Embryonic facial prominence (tissue), 1 donor: ENCODE results near the gene WDFY3.
"Not testable (repeated sequence)": the region's sequence is repeated elsewhere in the genome, so short reads cannot be mapped to it uniquely, and the experiment has no call there.

Experiments
- DNase-seq: peaks from one replicate; pipeline ENCODE4 v3.0.0-alpha.2; 2016; ENCODE audit errors: extremely low spot score

The WDFY3 gene

DNA sequence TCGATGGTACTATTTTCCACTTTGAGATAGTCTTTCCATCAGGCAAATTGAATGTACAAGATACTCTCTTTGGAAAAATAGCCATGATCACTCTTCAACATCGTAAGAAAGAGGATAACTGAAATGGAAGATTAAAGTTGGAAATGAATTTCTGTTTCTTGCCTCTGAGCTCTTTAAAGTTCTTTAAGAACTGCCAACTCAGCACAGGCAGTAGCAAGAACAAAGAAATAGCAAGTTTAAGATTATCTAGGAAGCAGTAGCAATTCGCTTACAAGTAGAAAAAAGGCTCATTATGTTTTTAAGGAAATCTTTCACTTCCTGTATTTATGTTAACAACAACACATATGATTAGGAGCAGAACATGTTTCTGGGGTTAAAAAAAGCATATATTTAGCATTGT is 255.9 kb downstream of the WDFY3 start:
- DNase-seq: no peak

DNA sequence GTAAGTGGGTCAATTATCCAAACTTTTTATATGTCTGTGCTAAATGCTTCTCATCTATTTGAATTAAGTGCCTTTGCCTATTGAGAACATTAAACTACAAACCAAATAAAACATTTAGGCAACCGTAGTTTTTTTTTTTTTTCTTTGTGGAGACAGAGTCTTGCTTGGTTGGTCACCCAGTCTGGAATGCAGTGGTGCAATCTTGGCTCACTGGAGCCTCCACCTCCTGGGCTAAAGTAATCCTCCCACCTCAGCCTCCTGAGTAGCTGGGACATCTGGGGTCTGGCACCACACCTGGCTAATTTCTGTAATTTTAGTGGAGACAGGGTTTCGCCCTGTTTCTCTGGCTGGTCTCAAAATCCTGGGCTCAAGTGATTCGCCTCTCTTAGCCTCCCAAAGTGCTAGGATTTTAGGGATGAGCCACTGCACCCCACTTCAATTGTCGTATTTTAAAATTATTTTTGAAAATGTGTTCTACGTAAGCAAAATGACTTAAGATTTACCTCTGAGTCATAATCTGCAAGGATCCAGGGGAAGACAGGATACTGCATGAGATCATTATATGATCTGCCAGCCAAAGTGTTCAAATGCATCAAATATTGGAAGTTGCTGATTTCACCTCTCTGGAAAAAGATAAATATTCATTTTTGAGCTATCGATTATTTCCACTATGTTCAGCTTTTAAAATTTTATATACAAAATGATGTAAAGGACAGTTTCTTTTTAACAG is 257.9 kb downstream of the WDFY3 start:
- DNase-seq: no peak

DNA sequence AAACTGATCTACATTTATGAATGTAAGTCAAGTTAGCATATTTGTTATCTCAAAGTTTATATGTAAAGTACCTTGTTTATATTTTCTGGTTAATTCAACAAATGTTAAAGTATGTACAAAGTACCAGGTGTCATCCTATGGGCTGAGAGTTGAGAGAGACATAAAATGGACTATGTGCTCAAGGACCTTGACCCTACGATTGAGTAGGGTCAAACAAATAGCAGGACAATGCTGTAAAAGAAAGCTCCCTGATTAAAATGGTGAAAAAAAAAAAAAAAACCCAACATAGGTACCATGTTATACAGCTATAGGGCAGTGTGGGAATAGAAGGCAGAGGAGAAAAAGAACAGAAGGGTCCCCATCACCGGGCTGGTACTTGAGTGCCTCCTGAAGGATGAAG is 260.2 kb downstream of the WDFY3 start:
- DNase-seq: no peak

DNA sequence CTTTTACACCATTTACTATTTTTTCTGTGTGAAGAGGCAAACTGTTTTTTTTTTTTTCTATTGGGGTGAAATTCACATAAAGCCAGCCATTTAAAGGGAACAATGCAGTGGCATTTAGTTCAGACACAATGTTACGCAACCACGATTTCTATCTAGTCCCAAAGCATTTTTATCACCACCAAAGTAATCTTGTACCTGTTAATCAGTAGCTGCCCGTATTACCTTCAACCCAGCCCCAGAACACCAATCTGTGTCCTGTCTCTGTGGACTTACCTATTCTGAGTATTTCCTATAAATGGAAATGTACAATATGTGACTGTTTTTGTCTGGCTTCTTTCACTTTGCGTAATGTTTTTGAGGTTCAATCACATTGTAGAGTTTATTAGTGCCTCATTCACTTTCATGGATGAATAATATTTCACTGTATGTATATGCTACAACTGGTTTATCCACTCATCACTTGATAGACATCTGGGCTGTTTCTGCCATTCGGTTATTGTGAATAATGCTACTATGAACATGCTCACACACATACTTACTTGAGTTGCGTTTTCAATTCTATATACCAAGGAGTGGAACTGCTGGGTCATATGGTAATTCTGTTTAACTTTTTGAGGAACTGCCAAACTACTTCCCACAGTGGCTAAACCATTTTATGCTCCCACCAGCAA is 267.4 kb downstream of the WDFY3 start:
- DNase-seq: no peak

DNA sequence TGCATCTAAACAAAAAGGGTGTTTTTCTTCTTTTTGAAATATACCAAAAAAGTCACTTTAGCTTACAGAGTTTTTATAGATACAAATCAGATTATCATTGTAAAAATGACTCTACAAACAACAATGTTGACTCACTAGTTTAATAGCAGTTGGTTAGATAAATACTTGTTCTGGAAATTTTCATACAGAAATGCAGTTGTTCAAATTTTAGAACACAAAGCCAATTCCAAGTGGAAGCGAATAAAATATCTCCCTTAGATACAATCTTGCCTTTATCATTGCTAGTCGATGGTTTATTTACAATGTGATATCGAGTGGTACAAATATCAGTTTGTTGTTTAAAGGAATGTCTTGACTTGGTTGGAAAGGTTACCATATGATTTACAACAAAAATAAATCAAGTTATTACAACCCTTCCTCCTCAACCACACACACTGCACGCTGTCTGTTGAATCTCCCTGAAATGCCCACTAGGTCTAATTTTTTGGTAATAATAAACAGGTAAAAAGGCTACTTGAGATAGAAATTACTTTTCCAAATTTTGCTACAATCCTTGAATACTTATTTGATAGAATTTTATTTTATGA is 268.8 kb downstream of the WDFY3 start:
- DNase-seq: no peak

DNA sequence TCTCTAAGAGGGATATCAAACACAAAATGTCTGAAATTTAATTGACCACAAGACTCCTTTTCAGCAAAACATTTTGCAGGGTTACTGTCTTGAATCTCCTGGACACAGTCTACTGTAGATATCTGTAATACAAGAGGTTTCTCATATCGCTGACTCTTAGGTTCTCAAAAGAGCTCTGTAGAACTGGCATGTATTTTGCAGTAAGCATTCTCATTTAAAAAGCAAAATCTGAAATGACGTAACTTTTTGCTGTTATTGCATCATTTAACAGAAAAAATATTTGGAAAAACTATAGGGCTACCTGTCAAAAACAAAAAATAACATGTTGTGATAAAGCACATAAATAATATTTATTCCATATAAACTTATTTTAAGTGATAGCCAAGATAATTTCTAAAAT is 269.3 kb downstream of the WDFY3 start:
- DNase-seq: no peak

DNA sequence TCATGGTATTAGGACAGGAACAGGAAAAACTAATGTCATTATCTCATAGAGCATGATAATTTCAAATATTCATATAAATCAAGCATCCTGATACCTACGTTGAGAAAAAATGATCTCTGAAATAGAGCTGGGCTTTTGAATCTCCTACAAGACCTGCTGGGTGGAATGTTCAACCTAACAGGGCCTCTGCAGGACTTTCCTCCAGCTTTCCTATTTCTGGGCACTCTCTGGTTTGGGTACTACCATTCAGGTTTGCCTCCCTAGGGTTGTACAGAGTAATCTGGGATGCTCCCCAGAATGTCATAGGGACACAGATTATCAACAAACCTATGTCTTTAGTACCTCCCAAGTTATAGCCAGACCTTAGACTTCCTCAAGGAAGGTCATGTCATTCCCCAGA is 274.7 kb downstream of the WDFY3 start:
- DNase-seq: no peak

DNA sequence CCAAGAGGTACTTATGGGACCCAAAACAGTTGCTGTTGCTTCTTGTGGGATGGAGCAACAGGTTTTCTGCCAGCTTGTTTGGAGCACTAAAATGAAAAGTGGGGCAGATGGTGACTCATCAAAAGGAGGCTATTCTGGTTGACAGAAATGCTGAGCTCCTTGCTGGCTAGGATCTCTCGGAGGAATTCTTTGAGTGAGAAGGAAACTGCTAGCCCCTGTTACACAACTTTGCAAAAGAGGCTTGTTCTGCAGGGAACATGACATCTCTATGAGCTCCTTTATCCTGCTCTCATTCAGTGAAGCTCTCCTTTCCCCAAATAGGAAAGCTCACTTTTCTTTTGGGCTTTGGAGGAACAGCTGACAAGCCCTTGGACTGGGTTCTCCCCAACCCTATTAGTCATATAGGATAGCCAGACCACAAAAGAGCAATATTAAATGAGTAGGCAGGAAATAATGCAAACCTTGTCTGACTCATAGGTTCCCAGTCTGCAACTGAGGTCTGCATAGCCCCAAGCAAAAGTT is 275.3 kb downstream of the WDFY3 start:
- DNase-seq: no peak

DNA sequence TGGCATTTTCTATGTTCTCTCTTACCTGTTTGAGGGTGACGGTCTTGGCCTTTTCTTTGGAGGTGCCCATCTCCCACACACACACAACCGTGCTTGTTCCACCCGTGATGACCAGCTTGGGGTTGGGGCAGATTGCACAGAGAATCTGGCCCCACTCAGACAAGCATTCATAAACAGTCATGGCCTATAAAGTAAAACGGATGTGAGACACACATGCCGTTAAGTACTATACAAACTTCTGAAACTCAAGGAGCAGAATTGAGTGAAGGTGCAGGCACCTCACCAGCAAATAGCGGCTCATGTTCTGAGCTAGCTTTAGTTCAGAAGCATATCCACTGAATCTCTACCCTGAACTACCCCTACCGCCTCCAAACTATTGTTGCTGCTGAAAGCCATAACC is 276.0 kb downstream of the WDFY3 start:
- no peak for DNase-seq

DNA sequence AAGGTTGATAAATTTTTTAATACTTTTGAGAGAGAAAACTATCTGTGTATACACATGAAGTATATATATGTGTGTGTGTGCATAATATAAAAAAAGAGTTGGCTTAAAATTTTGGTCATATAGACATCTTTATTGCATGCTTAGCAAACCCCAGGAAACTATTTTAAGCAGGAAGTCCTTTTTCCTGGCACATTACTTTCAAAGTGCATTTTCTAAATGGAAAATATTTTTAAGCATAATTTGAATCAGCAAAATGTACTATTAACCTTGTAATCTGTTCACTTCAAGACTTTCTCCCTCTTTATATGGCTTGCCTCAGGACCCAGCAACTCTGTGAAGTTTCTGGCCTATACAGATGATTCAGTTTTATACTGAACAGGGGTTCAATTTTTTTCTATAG is 277.3 kb downstream of the WDFY3 start:
- no peak for DNase-seq

DNA sequence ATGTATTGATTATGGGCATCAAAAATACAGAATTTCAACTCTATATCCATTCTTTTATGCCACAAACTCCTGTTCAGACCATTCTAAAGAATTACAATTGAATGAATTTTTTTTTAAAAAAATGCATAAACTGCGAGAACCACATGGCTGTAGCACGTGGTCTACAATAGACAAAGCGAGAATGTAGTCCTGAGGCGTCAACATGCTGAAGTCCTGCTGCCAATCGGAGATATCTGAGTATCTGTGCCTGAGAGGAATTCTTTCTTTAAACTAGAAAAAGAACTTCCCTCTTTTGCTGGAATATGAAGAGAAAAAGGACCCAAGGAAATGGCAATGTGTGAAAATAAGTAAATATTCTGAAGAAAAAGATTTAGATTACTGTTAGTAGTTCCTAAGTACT is 277.9 kb downstream of the WDFY3 start:
- no peak for DNase-seq

DNA sequence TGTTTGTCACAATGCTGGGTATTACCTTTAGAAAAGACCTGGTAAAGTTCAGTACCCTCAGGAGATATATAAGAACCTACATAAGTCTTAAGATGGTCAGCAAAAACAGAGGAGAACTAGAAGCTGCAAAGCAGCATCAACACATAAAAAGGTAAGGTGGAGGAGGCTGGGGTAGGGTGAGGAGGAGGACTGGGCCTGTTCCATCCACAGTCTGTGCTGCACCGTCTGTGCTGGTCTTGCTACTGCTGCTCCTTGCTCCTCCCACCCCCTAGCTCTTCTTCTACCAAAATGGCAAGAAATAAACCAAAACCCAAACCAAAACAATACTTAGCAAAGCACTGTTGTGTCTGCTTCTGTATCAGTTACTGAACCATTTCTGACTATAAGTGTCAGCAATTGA is 281.4 kb downstream of the WDFY3 start:
- DNase-seq: no peak

DNA sequence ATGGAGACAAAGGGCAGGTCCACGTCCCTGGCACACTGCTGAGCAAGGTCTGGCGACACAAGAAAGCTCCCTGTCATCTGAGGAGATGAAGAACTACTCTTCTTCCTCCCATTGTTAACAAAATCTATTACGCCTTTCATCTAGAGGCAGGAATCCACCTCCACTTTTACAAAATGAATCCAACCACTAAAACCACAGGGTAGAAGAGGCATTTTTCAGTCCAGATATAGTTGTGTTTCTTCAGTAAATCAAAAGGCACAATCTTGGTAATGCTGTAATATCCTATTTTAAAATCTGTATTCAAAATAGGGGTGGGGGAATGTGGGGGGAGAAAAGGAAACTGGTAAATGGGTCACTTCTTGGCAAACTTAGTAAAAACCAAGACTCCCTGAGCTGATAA is 282.1 kb downstream of the WDFY3 start:
- DNase-seq: no peak

DNA sequence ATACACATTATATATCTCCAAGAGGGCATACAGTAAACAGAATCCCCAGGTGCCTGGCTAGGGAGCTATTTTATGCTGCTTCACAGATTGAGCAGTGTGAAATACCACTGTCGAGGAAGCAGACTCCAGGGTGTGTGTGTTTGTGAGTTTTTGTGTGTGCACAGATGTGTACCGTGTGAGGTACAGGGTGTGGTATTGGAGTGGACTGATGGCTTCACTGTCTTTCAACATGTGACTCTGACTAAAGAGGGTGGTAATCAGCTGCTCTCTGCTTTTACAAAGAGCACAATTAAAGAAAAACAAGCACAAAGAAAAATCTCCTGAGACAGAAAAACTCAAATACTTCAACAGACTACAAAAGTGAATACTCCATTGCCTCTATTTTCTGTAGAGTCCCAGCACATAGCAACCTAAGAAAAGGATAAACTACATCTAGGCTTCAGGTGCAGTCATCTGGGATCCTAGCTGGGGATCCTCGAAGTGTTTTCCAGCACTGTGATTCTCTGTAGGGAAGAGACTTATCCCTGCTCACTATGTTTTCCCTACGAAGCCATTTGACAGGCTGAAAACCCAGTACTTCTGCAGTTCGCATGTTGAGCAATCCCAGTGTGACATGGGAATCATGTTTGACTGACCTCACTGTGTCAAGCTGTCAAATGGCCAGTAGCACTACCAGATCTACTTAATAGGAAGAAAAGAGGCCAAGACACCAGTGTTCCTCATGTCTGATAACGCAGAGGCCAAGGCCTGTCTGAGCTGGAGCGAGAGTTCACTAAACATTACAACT is 283.2 kb downstream of the WDFY3 start:
- DNase-seq: no peak

DNA sequence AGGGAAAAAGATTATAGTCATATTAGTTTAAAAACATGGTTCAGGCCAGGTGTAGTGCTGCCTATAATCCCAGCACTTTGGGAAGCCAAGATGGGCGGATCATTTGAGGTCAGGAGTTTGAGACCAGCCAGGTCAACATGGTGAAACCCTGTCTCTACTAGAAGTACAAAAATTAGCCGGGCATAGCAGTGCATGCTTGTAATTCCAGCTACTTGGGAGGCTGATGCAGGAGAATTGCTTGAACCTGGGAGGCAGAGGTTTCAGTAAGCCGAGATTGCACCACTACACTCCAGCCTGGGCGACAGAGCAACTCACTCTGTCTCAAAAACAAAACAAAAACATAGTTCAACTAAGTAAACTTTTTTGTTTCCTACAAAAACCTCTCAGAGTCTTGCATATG is 283.8 kb downstream of the WDFY3 start:
- DNase-seq: not testable (repeated sequence)

DNA sequence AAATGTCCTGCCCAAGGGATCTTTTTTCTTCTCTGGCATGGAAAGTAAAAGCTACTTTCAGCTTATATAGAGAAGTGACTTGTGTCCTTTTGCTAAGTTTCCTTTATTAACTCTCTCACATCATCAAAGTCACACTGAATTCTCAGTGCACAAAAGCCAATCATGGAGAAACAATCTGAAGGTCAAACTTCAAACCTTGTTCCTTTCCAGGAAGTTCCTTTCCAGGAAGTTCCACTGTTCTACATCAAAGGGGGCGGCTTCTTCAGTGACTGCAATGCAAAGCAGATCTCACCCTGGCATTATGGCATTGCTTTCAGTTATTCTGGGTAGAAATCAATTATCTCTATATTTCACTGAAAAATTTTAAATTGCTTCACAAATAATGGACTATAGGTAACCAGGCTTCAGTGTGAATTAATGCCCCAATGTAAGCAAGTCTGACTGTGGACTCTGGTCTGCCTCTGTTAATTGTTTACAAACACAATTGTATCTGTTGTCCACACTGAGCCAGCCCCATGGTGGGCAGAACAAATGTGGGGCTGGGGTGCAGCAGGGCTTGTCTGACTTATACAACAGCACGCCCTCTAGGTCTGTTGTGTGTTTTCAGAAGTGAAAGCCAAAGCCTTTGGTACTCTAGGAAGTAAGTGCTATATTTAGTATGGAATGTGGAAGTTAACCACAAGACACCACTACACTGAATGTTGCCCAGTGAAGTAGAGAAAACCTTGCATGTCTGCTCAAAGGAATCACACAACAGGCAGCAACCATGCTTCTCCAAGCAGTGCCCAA is 284.8 kb downstream of the WDFY3 start:
- no peak for DNase-seq

DNA sequence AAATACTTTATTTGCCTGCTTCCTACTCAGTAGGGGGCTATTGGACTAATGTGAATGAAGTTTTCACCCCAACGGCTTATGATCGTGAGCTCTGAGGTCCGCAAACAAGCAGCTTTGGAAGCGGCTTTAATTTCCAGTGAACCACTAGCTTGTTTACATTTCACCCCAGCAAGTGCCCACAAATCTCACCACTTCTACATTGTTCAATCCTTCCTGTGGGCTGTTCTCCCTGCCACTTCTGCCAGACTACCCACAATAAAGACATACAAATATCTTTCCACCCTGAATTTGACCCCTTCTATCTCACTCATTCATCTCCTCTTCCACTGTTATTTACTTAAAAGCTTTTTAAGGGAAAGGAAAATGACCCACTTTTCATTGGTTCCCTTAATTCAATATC is 285.5 kb downstream of the WDFY3 start:
- no peak for DNase-seq

DNA sequence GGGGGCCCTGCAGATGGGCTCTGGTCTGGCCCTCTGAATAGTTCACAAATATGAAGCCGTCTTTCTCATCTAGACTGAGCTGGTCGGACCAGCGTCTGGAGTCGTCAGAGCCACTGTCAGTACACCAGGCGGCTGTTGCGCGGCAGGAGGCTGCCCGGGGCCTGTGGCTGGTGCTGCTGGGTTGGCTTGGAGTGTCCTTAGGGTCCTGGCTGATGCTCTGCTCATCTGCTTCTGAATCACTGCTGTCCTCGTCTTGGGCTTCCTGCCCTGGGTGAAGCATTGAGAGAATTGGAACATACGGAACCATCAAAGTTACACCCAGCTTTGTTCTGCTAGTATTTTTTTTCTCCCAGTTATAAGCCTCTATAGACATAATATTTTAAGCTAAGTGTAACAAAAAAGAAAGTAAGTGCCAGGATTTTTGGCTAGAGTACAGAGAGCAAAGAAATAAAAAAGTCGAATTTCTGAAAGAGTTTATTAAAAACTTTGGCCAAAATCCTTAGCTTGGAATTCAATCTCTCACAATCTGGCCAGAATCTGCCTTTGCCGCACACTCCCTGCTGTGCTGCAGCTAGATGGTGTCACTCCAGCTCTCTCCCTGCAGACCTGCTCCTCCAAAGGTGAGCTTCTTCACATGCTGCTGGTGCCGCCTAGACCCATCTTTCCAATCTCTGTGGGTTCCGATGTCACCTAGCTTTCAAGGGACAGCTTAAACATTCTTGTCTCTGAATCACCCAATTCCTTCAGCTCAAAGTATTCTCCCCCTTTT is 287.3 kb downstream of the WDFY3 start:
- DNase-seq: no peak

DNA sequence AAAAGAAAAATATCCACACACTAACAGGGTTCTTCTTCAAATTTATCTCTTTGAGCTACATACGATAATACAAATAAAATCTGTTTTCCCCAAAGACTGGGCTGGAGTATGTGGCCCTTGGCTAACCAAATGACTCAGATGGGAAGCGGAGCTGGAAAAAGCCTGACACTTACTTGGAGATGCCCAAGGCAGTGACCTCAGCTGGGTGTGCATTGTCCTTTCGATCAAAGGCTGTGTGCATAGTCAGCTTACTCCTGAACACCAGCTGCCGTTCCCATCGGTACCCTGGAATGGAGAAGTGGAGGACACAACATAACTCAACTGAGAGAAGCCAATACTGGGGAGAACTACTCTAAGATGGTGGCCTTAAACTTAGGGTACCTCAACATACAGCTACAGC is 288.5 kb downstream of the WDFY3 start:
- no peak for DNase-seq

DNA sequence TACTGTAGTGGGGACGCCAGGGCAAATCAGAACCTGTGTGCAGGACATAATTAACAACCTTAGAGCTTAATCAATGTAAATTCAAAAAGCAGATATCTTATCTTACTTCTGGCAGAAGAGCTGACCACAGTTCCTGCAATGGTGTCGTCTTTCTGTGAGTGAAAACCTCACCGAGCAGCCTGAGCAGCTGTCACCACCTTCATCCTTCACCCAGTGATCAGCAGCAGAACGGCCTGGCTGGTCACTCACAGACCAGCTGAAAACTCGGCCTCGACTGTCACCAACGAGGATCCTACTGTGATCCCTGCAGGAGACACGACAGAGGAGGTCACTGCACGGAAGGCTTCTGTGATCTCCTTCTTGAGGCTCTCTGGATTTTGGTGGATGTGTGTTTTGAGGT is 289.4 kb downstream of the WDFY3 start:
- DNase-seq: no peak
